HG02588 (cell line): ENCODE results near the gene LCA5.
A peak's percentile ranks its signal among the peaks of the same experiment; 100 is the strongest.
"Not testable (repeated sequence)": the region's sequence is repeated elsewhere in the genome, so short reads cannot be mapped to it uniquely, and the experiment has no call there.

Experiments
- ATAC-seq: cut with Tn5 transposase; IDR thresholded peaks from one replicate; pipeline ENCODE4 v1.9.1; 2021; ENCODE audit warnings: mild to moderate bottlenecking, moderate library complexity; ENCODE audit not compliant: unreplicated experiment

The LCA5 gene

DNA sequence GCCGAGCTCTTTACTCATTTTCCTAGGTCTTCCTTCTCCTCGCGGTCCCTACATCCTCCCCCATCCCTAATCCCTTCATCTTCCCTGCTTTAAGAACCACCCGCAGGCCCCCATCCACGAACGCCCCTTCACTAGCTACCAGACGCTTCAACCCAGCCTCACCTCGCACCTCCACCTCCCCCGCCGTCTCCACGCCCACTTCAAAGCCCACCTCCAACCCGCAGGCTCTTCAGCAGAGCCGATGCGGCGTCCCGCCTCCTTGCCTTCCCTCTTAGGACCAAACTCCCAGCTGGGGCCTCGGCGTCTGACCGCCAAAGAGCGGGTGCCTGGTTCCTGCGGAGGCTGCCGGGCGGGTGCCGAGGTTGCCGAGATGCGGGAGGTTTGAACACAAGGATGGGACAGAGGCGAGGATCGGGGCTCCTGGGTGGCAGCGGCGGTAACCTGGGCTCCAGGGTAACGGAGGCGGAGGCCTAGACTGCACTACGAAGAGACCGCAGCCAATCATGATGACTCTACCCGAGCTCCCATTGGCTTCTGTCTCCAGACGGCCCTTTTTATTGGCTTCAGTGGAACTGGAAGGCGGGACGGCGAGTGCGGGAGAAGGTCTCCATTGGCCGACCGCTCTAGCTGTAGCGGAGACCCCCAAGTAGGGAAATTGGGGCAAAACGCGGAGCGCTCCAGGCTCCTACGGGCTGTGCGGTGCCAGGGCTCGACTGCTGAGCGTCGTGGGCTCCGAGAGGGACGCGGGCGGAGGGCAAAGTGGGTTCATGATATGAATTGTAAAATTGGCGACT is at the start of gene LCA5:
LCA5 (minus strand) TSS at position 477 of the 794 bp plus-strand sequence. CDS start 18,536 bp downstream, outside the sequence.
- peak; percentile 100 for ATAC-seq

GRCh38 chr6:79586548-79586947 is 49.3 kb upstream of the LCA5 start:
- ATAC-seq, result no peak

DNA sequence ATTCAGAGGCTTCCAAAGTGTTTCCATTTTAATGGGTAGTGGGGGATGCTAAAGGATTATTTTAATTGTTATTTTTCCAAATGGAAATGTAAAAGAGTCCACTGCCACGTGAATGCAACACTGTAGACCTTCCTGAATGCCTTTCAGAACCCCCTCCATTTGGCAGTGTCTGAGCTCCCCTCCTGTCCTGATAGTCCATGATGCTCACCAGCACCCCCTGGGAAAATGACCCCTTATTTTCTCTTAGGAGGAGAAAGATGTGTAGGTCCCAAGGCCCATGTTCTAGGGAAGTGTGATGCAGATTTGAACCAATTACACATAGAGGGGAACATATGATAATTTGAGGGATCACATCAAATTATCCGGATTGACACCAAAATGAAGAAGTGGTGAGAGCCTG is 47.1 kb upstream of the LCA5 start:
- no peak for ATAC-seq

- not testable (repeated sequence) for ATAC-seq
Observed at GRCh38 chr6:79577926-79578325, 40.7 kb upstream of the LCA5 start.

DNA sequence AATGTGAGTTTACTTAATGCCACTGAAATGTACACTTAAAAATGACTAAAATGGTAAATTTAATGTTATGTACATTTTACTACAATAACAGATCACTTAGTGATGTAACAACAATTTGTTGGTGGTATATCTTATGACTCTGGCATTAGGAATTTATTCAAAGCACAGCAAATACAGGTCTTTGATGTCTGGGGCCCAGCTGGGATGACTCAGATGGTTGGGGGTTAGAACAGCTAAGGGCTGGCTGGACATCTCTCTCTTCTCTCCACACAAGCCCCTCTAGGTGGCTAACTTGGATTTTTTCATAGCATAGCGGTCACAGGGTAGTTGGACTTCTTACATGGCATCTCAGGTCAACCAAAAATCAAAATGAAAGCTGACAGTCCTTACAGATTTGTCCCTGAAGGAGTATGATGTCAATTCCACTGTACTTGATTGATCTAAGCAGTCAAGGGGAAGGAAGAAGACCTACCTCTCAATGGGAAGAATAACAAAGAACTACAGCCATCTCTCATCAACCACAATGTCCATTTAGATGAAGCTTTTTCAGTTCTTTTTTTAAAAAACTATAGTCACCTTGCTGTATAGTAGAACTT is 37.5 kb upstream of the LCA5 start:
- ATAC-seq, result no peak

DNA sequence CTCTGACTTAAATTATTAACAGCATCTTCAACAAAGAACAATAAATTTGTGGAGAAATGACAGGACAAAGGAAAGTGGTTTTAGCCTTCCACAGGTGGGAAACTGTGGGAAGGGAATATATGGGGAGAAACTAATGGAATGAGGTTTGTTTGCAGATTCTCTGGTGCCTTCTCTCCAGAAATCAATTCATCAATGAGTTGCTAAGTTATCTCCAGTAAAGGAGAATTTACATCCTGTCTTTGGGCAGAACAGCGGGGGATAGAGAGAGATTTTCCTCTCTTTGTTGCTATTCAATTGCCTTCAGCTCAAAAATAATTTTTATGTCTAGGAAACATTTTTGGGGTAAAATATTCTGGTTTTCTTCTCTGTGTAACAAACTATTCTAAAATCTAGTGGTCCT is 36.9 kb upstream of the LCA5 start:
- no peak for ATAC-seq

DNA sequence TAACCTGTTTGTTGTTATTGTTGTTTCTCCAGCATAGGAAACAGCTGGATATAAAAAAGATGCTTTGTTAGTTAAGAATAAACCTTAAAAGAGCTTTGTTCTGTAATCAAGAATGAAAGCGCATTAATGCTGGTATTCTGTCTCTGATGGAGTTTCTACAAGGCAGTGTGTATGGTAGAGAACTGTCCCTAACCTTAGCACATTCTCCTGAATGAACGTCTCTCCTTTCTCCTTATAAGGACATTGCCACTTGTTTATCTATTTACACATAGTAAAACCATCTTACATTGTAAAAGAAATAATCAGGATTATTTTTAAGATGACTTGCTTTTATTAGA is 33.8 kb upstream of the LCA5 start:
- ATAC-seq, result no peak

DNA sequence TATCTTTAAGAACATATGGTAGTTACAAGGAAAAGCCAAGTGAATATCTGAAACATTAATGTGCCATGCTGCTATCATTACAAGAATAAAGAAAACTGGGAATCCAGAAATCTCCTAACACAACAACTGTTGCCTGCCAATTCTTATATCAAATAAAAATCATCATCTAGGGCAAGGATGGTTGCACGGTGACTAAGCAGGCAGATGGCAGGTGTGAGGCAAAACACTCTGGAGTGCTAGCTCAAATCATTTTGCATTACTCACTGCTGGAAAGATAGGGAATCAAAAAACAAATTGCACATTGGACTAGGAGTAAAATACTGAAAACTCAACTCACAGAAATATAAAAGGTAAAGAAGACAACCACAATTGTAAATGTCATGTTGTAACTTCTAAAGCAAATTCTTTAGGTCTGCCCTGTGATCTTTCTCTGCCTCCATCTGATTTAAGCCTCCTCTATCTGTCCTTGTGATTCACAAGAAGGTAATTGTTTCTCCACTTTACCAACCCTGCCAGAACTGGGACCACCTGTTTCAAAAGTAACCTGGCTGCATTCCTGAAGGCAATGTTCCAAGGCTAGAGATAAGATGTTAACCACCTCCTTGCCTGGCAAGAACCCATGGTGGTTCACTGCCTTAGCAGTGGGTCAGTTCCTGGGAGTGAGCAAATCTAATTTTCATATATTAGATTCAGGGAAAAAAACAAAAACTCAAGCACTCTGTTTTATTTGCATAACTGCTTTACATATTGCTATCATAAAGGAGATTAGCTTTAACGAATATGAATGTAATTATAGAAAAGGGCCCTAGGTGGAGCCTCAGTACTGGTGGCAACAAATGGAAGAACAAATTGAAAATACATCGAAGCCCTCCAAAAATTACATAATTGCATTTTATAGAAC is 33.1 kb upstream of the LCA5 start:
- peak; percentile 76 for ATAC-seq

DNA sequence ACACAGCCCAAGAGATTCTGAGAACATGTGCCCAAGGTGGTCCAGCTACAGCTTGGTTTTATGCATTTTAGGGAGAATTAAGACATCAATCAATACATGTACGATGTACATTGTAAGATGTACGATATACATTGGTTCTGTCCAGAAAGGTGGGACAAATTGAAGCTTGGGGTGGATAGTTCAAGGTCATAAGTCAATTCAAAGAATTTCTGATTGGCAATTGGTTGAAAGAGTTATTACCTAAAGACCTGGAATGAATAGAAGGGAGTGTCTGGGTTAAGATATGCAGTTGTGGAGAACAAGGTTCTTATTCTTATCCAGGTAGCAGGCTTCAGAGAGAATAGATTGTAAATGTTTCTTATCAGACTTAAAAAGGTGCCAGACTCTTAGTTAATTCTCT is 31.8 kb upstream of the LCA5 start:
- no peak for ATAC-seq

DNA sequence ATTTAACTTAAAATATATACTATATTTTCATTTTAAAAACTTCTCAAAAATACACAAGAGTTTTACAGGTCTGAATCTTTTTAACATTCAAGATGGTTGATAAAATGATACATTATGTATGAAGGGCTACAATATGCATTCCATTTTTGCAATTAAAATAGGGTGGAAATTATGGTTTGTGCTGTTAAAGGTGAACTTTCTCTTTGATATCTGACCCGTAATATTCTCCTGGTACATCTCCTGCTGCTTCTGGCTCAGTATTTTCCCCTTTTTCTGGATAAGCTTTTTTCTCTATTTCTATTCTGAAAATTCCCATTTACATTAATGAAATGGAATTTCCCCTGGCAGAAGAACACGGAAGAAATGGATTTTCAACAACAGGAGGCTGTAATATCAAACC is 27.4 kb upstream of the LCA5 start:
- ATAC-seq, result no peak

- ATAC-seq, result no peak
Observed at GRCh38 chr6:79559706-79560105, 22.5 kb upstream of the LCA5 start.

DNA sequence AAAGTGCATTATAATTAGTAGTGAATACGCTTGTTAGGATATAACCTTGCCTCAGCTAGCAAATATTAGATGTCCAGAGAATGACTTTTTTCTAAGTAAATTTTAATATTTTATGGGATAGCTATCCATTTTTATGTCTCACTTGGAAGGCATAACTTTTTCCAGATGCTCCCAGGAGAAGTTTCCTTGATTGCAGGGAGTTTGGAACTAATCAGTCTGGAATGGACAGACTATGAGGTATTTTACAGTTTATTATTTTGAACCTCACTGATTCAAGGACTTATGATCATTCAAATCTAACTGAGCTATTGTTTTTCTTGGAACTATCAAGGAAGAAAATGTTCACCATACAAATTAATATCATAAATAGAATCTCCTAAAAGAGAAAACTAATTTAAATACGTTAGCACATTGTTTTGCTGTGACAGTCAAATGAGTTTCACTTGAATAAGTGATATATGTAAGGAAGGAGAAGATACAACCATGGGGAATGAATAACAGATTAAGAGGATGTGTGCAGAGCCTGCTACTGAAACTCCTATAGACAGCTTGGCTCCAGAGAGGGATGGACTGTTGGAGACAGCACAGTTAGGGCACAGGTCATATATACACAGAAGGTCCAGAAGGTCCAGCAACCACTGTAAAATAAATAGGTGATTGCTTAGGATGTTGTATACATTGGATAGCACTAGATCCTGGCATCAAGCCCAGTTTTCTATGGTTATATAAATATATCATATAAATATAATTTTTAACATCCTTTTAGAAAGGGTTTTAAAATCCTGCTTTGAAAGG is 20.6 kb upstream of the LCA5 start:
- no peak for ATAC-seq

DNA sequence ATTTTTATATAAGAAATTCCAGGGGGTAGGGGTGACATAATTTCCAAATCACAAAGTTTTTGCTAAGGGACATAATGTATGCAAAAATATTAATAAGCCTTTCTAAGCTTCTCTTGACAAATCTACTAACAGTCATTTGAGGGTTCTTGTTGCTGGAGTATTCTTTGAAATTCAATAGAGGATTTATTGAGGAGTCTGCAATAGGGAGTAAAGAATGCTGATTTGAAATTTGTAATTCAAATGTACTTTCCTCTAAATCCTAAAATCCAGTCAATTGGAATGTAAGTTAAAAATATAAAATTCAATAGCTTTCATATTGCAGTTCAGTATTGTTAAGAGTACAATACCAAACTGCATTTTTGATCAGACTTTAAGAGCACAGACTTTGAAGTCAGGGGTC is 17.1 kb upstream of the LCA5 start:
- ATAC-seq, result no peak

DNA sequence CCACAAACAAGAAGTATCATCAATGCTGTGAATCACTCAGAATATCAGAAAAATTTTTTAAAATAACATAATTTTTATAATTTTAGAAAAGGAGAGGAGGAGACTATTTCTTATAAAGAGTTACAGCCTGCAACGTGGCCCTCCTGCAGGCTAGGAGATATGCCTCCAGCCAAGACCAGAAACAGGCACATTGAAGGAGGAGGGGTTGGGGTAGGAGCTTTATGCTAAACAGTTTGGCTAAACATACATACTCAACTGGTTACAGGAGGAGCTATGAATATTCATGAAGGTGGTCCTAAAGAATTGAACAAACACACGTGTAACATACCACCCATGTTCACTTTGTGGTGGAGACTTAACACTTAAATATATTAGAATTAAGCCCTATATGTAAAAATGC is 14.2 kb upstream of the LCA5 start:
- ATAC-seq, result no peak

GRCh38 chr6:79548304-79548703 is 11.1 kb upstream of the LCA5 start:
- no peak for ATAC-seq

- no peak for ATAC-seq
Observed at GRCh38 chr6:79546186-79546585, 9.0 kb upstream of the LCA5 start.

GRCh38 chr6:79544939-79545450 is 7.8 kb upstream of the LCA5 start:
- peak; percentile 72 for ATAC-seq

- ATAC-seq, result peak; percentile 51
Observed at GRCh38 chr6:79544299-79544927, 7.2 kb upstream of the LCA5 start.

DNA sequence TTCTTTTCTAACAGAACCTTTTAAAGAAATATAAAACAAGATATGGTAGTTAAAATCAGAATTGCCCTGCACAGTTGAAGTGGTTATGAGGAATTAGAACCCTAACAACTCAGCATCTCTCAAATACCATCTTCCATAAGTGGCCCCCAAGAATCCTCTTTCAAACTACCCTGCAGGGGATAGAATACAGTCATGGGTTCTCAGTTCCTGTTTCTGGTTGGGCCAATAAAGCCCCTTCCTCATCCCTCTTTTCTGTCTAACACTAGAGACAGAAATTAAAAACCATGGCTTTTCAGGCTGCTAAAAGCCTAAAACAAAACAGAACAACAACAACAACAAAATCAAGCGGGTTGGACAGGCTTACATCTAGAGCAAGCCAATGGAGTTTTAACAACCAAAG is 6.7 kb upstream of the LCA5 start:
- ATAC-seq, result no peak

DNA sequence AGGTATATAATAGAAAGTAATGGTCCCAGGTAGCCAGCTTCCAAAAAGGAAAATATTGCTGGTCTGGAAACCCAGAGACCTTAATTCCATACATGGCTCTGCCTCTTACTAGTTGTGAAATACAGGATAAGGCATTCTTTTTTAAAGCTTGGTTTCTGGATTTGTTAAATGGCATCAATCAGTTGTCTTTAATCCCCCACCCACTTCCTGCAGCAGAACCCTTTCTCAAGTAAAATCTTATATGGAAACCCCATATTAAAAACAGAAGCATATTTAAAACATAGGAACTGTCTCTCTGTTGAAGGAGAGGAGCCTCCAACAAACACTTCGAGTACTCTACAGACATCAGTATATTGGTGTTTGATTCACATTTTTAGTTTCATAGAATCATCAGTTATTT is 6.2 kb upstream of the LCA5 start:
- ATAC-seq, result no peak
